ENCODE data around the gene NRTN.
"Not testable (repeated sequence)": the region's sequence is repeated elsewhere in the genome, so short reads cannot be mapped to it uniquely, and the experiment has no call there.

The NRTN gene

DNA sequence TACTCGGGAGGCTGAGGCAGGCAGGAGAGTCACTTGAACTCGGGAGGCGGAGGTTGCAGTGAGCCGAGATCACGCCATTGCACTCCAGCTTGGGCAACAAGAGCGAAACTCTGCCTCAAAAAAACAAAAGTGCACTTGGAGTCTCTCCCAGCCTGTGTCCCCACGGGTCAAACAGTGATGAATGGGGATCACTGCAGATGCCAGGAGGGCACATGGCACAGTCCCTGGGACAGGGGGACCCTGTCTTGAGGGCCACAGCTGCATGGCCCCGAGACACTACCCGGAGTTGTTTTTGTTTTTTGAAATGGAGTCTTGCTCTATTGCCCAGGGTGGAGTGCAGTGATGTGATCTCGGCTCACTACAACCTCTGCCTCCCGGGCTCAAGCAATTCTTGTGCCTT is 24.0 kb upstream of the NRTN start:
- not testable (repeated sequence) for H3K9me3 ChIP-seq (ENCODE audit: control insufficient read depth in 5 of 5, low read length in 5 of 5); H3K4me1 ChIP-seq (ENCODE audit: control insufficient read depth in 5 of 5, insufficient read depth in 5 of 5, low read length in 5 of 5); H3K4me3 ChIP-seq (ENCODE audit: low read depth in 1 of 5, low read length in 5 of 5); H3K27ac ChIP-seq (ENCODE audit: low read depth, low read length); H3K27me3 ChIP-seq (ENCODE audit: control insufficient read depth in 5 of 5, insufficient read depth in 4 of 5, low read length in 5 of 5); H3K9ac ChIP-seq (ENCODE audit: low read length in 5 of 5)
- peaks cover 0 to 22% (median 19%) of the 10 kb centered on the region in 5 donors for H3K36me3 ChIP-seq (ENCODE audit: control insufficient read depth in 5 of 5, insufficient read depth in 5 of 5, low read length in 5 of 5)

GRCh38 chr19:5782322-5782721 is 22.5 kb upstream of the NRTN start:
- H3K27ac ChIP-seq (ENCODE audit: low read depth, low read length) = no peak overlapping the region
- H3K9ac ChIP-seq (ENCODE audit: low read length in 5 of 5) = no peak overlapping the region
- no peaks in the 10 kb centered on the region for H3K27me3 ChIP-seq (ENCODE audit: control insufficient read depth in 5 of 5, insufficient read depth in 4 of 5, low read length in 5 of 5)
- no peaks in the 10 kb centered on the region for H3K4me1 ChIP-seq (ENCODE audit: control insufficient read depth in 5 of 5, insufficient read depth in 5 of 5, low read length in 5 of 5)
- H3K4me3 ChIP-seq (ENCODE audit: low read depth in 1 of 5, low read length in 5 of 5) = no peak overlapping the region
- H3K36me3 ChIP-seq (ENCODE audit: control insufficient read depth in 5 of 5, insufficient read depth in 5 of 5, low read length in 5 of 5) = peaks cover 0 to 36% (median 33%) of the 10 kb centered on the region in 5 donors
- H3K9me3 ChIP-seq (ENCODE audit: control insufficient read depth in 5 of 5, low read length in 5 of 5) = no peaks in the 10 kb centered on the region

GRCh38 chr19:5782945-5783919 is 21.6 kb upstream of the NRTN start:
- Histone ChIP-seq H3K36me3 (ENCODE audit: control insufficient read depth in 5 of 5, insufficient read depth in 5 of 5, low read length in 5 of 5) (peaks cover 0 to 45% (median 42%) of the 10 kb centered on the region in 5 donors), H3K4me1 (ENCODE audit: control insufficient read depth in 5 of 5, insufficient read depth in 5 of 5, low read length in 5 of 5) (no peaks in the 10 kb centered on the region)

DNA sequence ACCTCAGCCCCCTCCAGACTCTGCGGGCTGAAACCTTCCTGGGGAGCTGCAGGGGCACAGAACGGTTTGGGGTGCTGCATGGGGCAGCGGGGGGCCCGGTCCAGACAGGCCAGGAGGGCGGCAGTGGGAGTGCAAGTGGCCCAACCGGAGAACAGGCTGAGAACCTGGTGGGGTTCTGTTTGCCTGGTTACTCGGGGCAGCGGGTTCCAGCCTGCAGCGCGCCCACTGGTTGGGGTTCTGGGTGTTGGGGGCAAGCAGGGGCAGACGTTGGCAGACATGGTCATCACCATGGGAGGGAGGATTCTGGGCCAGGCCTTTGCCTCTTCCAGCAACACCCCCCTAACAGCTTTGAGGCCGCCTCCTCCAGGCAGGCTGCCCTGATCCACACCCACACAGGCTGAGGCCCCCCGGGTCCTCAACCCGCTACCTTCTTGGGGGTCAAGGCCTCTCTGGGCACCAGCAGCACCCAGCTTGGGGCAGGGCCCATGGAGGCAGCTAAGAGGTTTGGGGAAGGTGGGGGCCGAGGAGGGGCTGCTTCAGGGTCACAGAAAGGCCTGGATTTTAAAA is 20.2 kb upstream of the NRTN start, which contains the start of gene PRR22:
Gene PRR22 (minus strand): TSS at position 166 of the 567 bp plus-strand sequence. CDS start 86 bp downstream, at position 80.
- H3K36me3 ChIP-seq (ENCODE audit: control insufficient read depth in 5 of 5, insufficient read depth in 5 of 5, low read length in 5 of 5) = peaks cover 0 to 59% (median 54%) of the 10 kb centered on the region in 5 donors

More at GRCh38 chr19:5782945-5783919, 21.6 kb upstream of the NRTN start:
- Histone ChIP-seq H3K9ac (ENCODE audit: low read length in 5 of 5) (no peak overlapping the region), H3K4me3 (ENCODE audit: low read depth in 1 of 5, low read length in 5 of 5) (no peak overlapping the region), H3K9me3 (ENCODE audit: control insufficient read depth in 5 of 5, low read length in 5 of 5) (no peaks in the 10 kb centered on the region), H3K27ac (ENCODE audit: low read depth, low read length) (no peak overlapping the region), H3K27me3 (ENCODE audit: control insufficient read depth in 5 of 5, insufficient read depth in 4 of 5, low read length in 5 of 5) (no peaks in the 10 kb centered on the region)

DNA sequence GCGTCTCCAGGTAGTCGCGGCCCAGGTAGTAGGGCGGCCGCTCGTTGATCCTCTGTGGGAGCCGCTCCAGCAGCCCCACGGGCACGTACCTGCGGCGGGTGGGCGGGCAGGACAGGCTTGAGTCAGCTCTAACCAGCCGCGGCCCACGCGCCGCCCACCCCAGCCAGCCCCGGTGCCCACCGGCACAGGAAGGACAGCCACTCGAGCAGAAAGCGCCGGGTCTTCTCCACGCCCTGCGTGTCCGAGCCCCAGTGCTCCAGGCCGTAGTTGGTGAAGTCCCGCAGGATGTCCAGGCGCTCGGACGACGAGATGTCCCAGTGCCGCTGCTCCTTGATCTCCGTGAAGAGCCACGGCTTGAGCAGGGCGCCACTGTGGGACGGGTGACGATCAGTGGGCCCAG is 19.4 kb upstream of the NRTN start:
- no peaks in the 10 kb centered on the region for H3K9me3 ChIP-seq (ENCODE audit: control insufficient read depth in 5 of 5, low read length in 5 of 5)
- no peak overlapping the region for H3K27ac ChIP-seq (ENCODE audit: low read depth, low read length)
- H3K4me1 ChIP-seq (ENCODE audit: control insufficient read depth in 5 of 5, insufficient read depth in 5 of 5, low read length in 5 of 5) = peaks cover 3 to 7% (median 7%) of the 10 kb centered on the region in 5 donors
- no peak overlapping the region for H3K9ac ChIP-seq (ENCODE audit: low read length in 5 of 5)
- peaks cover 0 to 62% (median 59%) of the 10 kb centered on the region in 5 donors for H3K36me3 ChIP-seq (ENCODE audit: control insufficient read depth in 5 of 5, insufficient read depth in 5 of 5, low read length in 5 of 5)
- H3K4me3 ChIP-seq (ENCODE audit: low read depth in 1 of 5, low read length in 5 of 5) = no peak overlapping the region
- no peaks in the 10 kb centered on the region for H3K27me3 ChIP-seq (ENCODE audit: control insufficient read depth in 5 of 5, insufficient read depth in 4 of 5, low read length in 5 of 5)

More for the DNA sequence above, 20.2 kb upstream of the NRTN start, which contains the start of gene PRR22:
- no peaks in the 10 kb centered on the region for H3K4me1 ChIP-seq (ENCODE audit: control insufficient read depth in 5 of 5, insufficient read depth in 5 of 5, low read length in 5 of 5)
- H3K27ac ChIP-seq (ENCODE audit: low read depth, low read length) = no peak within 1 kb of the TSS
- no peak within 1 kb of the TSS for H3K4me3 ChIP-seq (ENCODE audit: low read depth in 1 of 5, low read length in 5 of 5)
- no peaks in the 10 kb centered on the region for H3K27me3 ChIP-seq (ENCODE audit: control insufficient read depth in 5 of 5, insufficient read depth in 4 of 5, low read length in 5 of 5)
- no peak within 1 kb of the TSS for H3K9ac ChIP-seq (ENCODE audit: low read length in 5 of 5)
- no peaks in the 10 kb centered on the region for H3K9me3 ChIP-seq (ENCODE audit: control insufficient read depth in 5 of 5, low read length in 5 of 5)

- Histone ChIP-seq H3K27ac (ENCODE audit: low read depth, low read length) (no peak overlapping the region), H3K9me3 (ENCODE audit: control insufficient read depth in 5 of 5, low read length in 5 of 5) (no peaks in the 10 kb centered on the region), H3K9ac (ENCODE audit: low read length in 5 of 5) (no peak overlapping the region), H3K4me1 (ENCODE audit: control insufficient read depth in 5 of 5, insufficient read depth in 5 of 5, low read length in 5 of 5) (peaks cover 3 to 15% (median 7%) of the 10 kb centered on the region in 5 donors), H3K4me3 (ENCODE audit: low read depth in 1 of 5, low read length in 5 of 5) (no peak overlapping the region), H3K36me3 (ENCODE audit: control insufficient read depth in 5 of 5, insufficient read depth in 5 of 5, low read length in 5 of 5) (peaks cover 0 to 62% (median 59%) of the 10 kb centered on the region in 5 donors), H3K27me3 (ENCODE audit: control insufficient read depth in 5 of 5, insufficient read depth in 4 of 5, low read length in 5 of 5) (no peaks in the 10 kb centered on the region)
Observed at GRCh38 chr19:5786593-5787408, 18.1 kb upstream of the NRTN start.

DNA sequence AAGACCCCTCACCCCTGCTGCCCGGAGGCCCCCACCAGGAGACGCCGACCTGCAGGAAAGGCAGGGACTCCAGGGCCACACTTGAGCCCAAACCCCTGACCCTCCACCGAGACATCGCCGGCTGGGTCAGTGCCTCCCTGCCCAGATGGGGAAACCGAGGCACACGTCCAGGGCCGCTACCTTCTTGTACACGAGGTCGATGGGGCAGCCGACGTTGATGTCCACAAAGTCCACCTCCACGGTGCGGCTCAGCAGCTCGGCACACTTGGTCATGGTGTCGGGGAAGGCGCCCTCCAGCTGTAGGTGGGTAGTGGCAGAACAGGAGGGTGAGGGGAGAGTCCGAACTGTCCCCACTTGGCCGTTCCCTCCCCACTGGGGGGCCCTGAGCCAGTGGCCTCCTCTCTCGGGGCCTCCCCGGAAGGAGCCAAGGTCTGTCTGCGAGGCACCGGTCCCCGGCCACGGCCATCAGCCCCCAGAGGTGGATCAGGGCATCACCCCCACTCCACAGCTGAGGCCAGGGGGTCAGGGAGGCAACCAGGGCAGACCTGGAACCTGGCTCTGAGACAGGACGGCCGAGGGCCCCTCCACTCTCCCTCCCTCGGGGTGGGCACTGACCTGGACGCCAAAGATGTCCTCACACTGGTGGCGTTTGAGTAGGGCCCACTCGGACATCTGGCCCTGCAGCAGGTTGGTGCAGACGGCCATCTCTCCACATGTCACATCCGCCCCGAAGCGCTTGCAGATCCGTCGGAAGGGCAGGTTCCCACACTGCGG is 17.3 kb upstream of the NRTN start:
- Histone ChIP-seq H3K4me3 (ENCODE audit: low read depth in 1 of 5, low read length in 5 of 5) (no peak overlapping the region), H3K4me1 (ENCODE audit: control insufficient read depth in 5 of 5, insufficient read depth in 5 of 5, low read length in 5 of 5) (peaks cover 3 to 15% (median 7%) of the 10 kb centered on the region in 5 donors), H3K9ac (ENCODE audit: low read length in 5 of 5) (no peak overlapping the region), H3K27me3 (ENCODE audit: control insufficient read depth in 5 of 5, insufficient read depth in 4 of 5, low read length in 5 of 5) (no peaks in the 10 kb centered on the region), H3K27ac (ENCODE audit: low read depth, low read length) (no peak overlapping the region), H3K9me3 (ENCODE audit: control insufficient read depth in 5 of 5, low read length in 5 of 5) (no peaks in the 10 kb centered on the region), H3K36me3 (ENCODE audit: control insufficient read depth in 5 of 5, insufficient read depth in 5 of 5, low read length in 5 of 5) (peaks cover 0 to 62% (median 59%) of the 10 kb centered on the region in 5 donors)

DNA sequence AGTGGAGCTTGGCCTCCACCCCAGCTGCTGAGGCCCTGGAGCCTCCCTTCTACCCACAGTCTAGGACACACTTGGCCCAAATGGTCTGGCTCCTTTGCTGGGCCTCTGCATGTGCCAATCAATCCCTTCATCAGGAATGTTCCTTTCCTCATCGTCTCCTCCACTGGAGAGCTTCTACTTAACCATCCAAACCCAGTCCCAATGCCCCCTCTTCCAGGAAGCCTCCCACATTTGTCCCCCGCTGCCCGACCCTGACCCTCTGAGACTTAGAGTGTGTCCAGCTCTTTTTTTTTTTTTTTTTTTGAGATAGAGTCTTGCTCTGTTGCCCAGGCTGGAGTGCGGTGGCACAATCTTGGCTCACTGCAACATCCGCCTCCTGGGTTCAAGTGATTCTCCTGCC is 16.4 kb upstream of the NRTN start:
- Histone ChIP-seq H3K9ac (ENCODE audit: low read length in 5 of 5) (no peak overlapping the region), H3K9me3 (ENCODE audit: control insufficient read depth in 5 of 5, low read length in 5 of 5) (no peaks in the 10 kb centered on the region), H3K4me1 (ENCODE audit: control insufficient read depth in 5 of 5, insufficient read depth in 5 of 5, low read length in 5 of 5) (peaks cover 3 to 15% (median 7%) of the 10 kb centered on the region in 5 donors), H3K27me3 (ENCODE audit: control insufficient read depth in 5 of 5, insufficient read depth in 4 of 5, low read length in 5 of 5) (no peaks in the 10 kb centered on the region), H3K27ac (ENCODE audit: low read depth, low read length) (no peak overlapping the region), H3K4me3 (ENCODE audit: low read depth in 1 of 5, low read length in 5 of 5) (no peak overlapping the region), H3K36me3 (ENCODE audit: control insufficient read depth in 5 of 5, insufficient read depth in 5 of 5, low read length in 5 of 5) (peaks cover 0 to 62% (median 59%) of the 10 kb centered on the region in 5 donors)

DNA sequence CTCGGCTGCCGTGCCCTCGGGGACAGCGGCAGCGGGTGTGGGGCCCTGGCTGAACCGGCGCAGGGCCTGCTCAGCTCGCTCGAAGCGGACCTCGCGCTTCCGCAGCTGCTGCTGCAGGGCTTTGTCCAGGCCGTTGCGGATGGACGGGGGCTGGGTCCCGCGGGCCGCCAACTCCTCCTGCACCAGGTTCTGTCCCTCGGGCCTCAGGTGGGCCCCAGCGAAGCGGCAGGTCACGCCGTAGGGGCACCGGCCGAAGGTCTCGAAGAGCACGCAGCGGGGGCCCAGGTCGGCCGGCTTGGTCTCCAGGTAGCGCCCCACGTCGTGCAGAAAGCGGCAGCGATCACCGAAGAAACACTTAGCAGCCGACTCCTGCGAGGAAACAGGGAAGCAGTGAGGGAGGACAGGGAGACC is 15.5 kb upstream of the NRTN start:
- peaks cover 0 to 56% (median 55%) of the 10 kb centered on the region in 5 donors for H3K36me3 ChIP-seq (ENCODE audit: control insufficient read depth in 5 of 5, insufficient read depth in 5 of 5, low read length in 5 of 5)
- H3K4me1 ChIP-seq (ENCODE audit: control insufficient read depth in 5 of 5, insufficient read depth in 5 of 5, low read length in 5 of 5) = peaks cover 3 to 15% (median 7%) of the 10 kb centered on the region in 5 donors
- H3K4me3 ChIP-seq (ENCODE audit: low read depth in 1 of 5, low read length in 5 of 5) = no peak overlapping the region
- no peaks in the 10 kb centered on the region for H3K27me3 ChIP-seq (ENCODE audit: control insufficient read depth in 5 of 5, insufficient read depth in 4 of 5, low read length in 5 of 5)
- no peaks in the 10 kb centered on the region for H3K9me3 ChIP-seq (ENCODE audit: control insufficient read depth in 5 of 5, low read length in 5 of 5)
- no peak overlapping the region for H3K9ac ChIP-seq (ENCODE audit: low read length in 5 of 5)
- no peak overlapping the region for H3K27ac ChIP-seq (ENCODE audit: low read depth, low read length)
